Progenitor cell of endocrine pancreas (in vitro differentiated cells): Measurements from ENCODE around the gene ACD. TPM values are rescaled to one million over a fixed set of nuclear protein-coding genes. Genes with fewer than 3 reads are reported as not detected.

Experiments
- DNase-seq: peaks from one replicate; pipeline ENCODE4 v3.0.0; 2021; ENCODE audit warnings: low spot score; ENCODE audit not compliant: unreplicated experiment
- H3K27ac Mint-ChIP-seq: 2 replicates; pipeline ENCODE4 v1.8.0; 2021; ENCODE audit warnings: mild to moderate bottlenecking, moderate library complexity, mixed read lengths
- H3K27me3 Mint-ChIP-seq: 2 replicates; pipeline ENCODE4 v1.8.0; 2021; ENCODE audit warnings: mixed read lengths
- H3K36me3 Mint-ChIP-seq: 2 replicates; pipeline ENCODE4 v1.8.0; 2022; ENCODE audit warnings: mixed read lengths; ENCODE audit not compliant: insufficient read depth
- H3K4me1 Mint-ChIP-seq: 2 replicates; pipeline ENCODE4 v1.8.0; 2021; ENCODE audit warnings: low read depth, mixed read lengths
- H3K4me3 Mint-ChIP-seq: 2 replicates; pipeline ENCODE4 v1.8.0; 2021; ENCODE audit warnings: low read depth, mild to moderate bottlenecking, moderate library complexity, mixed read lengths
- H3K9me3 Mint-ChIP-seq: 2 replicates; pipeline ENCODE4 v1.8.0; 2021; ENCODE audit warnings: low read depth, mixed read lengths
- long read RNA-seq: library from polyadenylated mRNA; unstranded; transcript quantifications from one replicate; pipeline ENCODE4 v2.0.0, GENCODE V29; 2020
- total RNA-seq: library from RNA; stranded (reverse); gene quantifications from 2 replicates; pipeline ENCODE4 v1.2.1, GENCODE V29; 2021
- TF ChIP-seq, protein P1 (sequence below): fragments of 200-600 bp; sonication (generic); IDR thresholded peaks from one replicate; pipeline ENCODE4 v1.5.0; 2021; ENCODE audit warnings: antibody characterized with exemption, mild to moderate bottlenecking; ENCODE audit not compliant: unreplicated experiment

Gene ACD
- 32.7 and 34.7 TPM in 2 replicates for total RNA-seq
- long read RNA-seq, partial matches to known transcripts: 0 of 3 reads
- long read RNA-seq, other reads (novel, unspliced or antisense): 1 of 3 reads

DNA sequence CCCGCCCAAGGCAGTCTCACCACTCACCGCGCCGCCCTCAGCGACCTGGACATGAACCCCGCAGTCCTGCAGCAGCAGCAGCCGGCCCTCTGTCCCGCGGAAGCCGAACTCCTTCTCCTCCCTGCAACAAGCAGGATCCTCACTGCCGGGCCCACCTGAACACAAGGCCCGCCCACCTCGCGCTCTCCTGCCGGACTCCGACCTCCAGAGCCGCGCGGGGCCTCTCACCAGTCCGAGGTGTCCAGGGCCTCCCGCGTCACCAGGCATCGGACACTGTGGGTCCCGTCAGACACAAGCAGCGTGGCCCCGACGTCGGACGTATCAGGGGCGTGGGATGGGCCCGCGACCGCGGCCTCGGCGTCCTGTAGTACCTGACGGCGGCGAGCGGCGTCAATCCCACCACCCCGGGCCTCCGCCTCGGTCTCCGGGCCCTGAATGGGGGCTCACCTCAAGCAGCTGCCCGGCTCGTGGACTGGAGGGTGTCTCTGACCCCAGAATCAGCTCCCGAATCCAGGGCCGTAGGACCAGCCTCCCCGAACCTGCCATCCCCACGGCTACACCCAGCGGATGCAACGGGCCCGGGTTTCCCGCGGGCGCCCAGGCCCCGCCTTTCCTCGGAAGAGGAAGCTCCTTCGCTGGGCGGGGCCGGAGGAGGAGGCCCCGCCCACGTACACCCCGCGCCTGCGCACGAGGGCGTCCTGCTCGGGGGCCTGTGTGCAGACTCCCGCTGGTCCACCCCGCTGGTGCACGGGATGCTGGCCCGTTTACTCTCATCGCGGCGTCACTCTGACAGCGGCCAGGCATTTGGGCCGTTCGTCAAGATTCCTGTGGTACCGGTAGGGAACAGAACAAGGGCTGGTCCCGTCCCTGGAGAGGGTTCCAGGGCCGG, at the start of gene ACD:
ACD (minus strand) TSS at position 586 of the 889 bp plus-strand sequence; CDS start at position 546, 40 bp downstream.
- H3K27ac Mint-ChIP-seq: peak within 1 kb of the TSS; percentile 96

DNA sequence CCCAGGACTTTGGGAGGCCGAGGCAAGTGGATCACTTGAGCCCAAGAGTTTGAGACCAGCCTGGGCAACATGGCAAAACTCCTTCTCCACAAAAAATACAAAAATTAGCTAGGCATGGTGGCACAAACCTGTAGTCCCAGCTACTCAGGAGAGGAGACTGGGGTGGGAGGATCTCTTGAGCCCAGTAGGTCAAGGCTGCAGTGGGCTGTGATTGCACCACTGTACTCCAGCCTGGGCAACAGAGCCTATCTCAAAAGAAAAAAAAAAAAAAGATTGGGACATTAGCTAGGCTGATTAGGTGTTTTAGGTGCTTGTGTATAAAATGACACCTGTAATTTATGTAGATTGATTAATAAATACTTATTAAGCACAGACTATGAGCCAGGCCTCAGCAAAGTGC, 49.0 kb upstream of the ACD start:
- TF ChIP-seq, protein P1, sequence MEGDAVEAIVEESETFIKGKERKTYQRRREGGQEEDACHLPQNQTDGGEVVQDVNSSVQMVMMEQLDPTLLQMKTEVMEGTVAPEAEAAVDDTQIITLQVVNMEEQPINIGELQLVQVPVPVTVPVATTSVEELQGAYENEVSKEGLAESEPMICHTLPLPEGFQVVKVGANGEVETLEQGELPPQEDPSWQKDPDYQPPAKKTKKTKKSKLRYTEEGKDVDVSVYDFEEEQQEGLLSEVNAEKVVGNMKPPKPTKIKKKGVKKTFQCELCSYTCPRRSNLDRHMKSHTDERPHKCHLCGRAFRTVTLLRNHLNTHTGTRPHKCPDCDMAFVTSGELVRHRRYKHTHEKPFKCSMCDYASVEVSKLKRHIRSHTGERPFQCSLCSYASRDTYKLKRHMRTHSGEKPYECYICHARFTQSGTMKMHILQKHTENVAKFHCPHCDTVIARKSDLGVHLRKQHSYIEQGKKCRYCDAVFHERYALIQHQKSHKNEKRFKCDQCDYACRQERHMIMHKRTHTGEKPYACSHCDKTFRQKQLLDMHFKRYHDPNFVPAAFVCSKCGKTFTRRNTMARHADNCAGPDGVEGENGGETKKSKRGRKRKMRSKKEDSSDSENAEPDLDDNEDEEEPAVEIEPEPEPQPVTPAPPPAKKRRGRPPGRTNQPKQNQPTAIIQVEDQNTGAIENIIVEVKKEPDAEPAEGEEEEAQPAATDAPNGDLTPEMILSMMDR: no peak
- Mint-ChIP-seq H3K4me1 (peaks cover 12% of the 10 kb centered on the region), H3K27me3 (no peaks in the 10 kb centered on the region), H3K4me3 (no peak overlapping the region), H3K36me3 (peaks cover 9% of the 10 kb centered on the region), H3K9me3 (no peaks in the 10 kb centered on the region), H3K27ac (no peak overlapping the region)
- DNase-seq: no peak

More for the DNA sequence above, at the start of gene ACD:
- no peaks in the 10 kb centered on the region for H3K9me3 Mint-ChIP-seq
- peak; percentile 86 for DNase-seq
- H3K4me3 Mint-ChIP-seq: peak within 1 kb of the TSS; percentile 88
- TF ChIP-seq, protein P1: no peak
- peaks cover 11% of the 10 kb centered on the region for H3K4me1 Mint-ChIP-seq
- peaks cover 4% of the 10 kb centered on the region for H3K36me3 Mint-ChIP-seq
- peaks cover 9% of the 10 kb centered on the region for H3K27me3 Mint-ChIP-seq

DNA sequence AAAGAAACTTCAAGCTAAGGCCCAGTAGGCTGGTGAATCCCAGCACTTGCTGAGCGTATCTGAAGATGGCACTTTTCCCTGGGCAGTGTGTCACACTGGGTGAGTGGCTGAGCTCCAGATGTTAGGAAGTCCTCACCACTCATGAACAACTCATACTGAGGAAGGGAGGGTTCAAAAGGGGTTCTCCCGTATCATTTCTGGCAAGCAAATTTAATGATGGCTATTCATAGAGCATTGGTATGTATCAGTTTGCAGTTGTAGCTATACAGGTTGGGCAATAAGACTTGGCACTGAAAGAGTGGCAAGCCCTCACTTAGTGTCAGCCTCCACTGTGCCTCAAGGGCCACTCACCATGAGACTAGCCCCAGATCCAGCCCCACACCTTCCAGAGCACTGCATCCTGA, 48.3 kb upstream of the ACD start:
- Mint-ChIP-seq H3K27ac (no peak overlapping the region), H3K4me3 (no peak overlapping the region)
- no peak for DNase-seq

DNA sequence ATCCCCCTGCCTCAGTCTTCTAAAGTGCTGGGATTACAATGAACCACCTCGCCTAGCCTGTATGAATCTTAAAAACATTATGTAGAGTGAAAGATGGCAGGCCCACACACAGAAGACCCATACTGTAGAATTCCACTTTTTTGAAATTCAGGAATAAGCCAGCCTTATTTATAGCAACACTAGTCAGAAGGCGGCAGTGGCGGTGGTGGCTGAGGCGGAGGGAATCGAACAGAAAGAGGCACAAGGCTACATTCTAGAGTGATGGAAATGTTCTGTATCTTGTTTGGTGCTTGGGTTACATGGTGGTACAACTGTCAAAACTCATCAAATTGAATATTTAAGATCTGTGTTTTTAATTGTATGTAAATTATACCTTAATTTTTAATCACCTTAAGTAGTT, 47.7 kb upstream of the ACD start:
- Mint-ChIP-seq H3K4me3 (no peak overlapping the region), H3K9me3 (no peaks in the 10 kb centered on the region), H3K36me3 (peaks cover 9% of the 10 kb centered on the region), H3K4me1 (peaks cover 4% of the 10 kb centered on the region), H3K27me3 (no peaks in the 10 kb centered on the region), H3K27ac (no peak overlapping the region)
- TF ChIP-seq, protein P1: no peak
- no peak for DNase-seq

More for the DNA sequence above, 48.3 kb upstream of the ACD start:
- TF ChIP-seq, protein P1: no peak
- peaks cover 9% of the 10 kb centered on the region for H3K36me3 Mint-ChIP-seq
- no peaks in the 10 kb centered on the region for H3K27me3 Mint-ChIP-seq
- no peaks in the 10 kb centered on the region for H3K9me3 Mint-ChIP-seq
- peaks cover 5% of the 10 kb centered on the region for H3K4me1 Mint-ChIP-seq

- Mint-ChIP-seq H3K4me3 (no peak overlapping the region), H3K9me3 (no peaks in the 10 kb centered on the region), H3K27ac (no peak overlapping the region), H3K4me1 (peaks cover 4% of the 10 kb centered on the region), H3K36me3 (peaks cover 9% of the 10 kb centered on the region), H3K27me3 (no peaks in the 10 kb centered on the region)
- DNase-seq: no peak
- TF ChIP-seq, protein P1: no peak
Measured at GRCh38 chr16:67707210-67707609, 47.1 kb upstream of the ACD start.
